Measurements from ENCODE around the gene GAGE10. TPM values are rescaled to one million over a fixed set of nuclear protein-coding genes. Genes with fewer than 3 reads are reported as not detected.

The GAGE10 gene, protein sequence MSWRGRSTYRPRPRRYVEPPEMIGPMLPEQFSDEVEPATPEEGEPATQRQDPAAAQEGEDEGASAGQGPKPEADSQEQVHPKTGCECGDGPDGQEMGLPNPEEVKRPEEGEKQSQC
- total RNA-seq = not detected in 2 replicates

DNA sequence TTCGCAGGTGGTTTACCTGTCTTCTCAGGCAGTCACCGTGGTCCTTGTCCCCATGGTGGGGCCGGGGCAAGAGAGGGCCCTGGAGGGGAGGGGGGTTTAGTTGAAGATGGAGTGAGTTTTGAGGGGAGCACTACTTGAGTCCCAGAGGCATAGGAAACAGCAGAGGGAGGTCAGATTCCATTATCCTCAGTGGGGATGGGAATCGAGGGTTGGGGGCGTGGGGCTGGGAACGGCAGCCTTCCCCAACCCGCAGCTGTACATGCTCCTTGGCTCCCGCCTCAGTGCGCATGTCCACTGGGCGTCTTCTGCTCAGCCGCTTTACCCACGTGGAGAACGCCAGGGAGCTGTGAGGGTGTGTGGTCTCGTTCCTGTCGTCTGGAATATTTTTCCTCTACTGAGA, at the start of gene GAGE10:
TSS of gene GAGE10 (plus strand) at position 301 of the 400 bp plus-strand sequence. CDS start 1,214 bp downstream, outside the sequence.

DNA sequence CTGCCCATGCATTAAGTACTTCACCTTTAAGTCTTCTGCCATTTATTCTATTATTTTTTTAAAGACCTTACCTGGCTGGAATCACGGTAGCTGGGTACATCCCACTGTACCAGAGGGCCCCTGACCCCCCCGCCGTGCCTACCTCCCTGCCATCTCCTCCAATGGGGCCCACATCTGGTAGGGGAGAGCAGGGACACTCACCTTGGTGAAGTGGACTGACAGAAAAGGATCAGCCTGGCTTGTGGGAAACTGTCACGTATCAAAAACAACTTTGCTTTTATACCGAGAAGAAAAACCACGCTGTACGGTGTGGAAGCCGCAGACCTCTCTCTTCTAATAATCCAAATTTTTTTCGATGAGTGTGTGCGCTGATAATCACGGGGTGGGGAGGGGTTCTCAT, 39.0 kb upstream of the GAGE10 start, which contains the start of gene FOXP3:
TSS of gene FOXP3 (minus strand) at position 251 of the 400 bp plus-strand sequence. CDS start 6,205 bp downstream, outside the sequence.

DNA sequence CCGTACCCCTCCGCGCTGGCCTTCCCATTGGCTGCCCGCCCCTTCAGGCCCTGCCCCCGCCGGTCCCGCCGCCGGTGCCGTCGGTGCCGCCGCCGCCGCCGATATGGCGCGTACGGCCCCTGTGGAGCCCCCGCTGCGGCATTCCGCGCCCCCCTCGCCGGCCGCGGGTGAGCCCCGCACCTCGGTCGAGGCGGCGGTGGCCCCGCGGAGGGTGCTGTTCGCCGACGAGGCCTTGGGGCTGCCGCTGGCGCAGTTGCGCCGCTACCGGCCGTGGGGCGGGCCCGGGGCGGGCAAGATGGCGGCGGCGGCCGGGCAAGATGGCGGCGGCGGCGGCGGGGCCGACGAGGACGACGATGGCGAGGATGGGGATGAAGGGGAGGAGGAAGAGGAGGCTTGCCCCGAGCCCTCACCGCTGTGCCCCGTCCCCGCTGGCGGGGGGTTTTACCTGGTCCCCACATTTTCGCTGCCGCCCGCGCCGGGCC, 33.6 kb upstream of the GAGE10 start, which contains the start of gene PPP1R3F:
TSS of gene PPP1R3F (plus strand) at position 27 of the 482 bp plus-strand sequence. CDS start at position 104, 77 bp downstream.

DNA sequence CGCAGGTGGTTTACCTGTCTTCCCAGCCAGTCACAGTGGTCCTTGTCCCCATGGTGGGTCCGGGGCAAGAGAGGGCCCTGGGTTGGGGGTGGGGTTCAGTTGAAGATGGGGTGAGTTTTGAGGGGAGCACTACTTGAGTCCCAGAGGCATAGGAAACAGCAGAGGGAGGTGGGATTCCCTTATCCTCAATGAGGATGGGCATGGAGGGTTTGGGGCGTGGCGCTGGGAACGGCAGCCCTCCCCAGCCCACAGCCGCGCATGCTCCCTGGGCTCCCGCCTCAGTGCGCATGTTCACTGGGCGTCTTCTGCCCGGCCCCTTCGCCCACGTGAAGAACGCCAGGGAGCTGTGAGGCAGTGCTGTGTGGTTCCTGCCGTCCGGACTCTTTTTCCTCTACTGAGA, 18.3 kb downstream of the GAGE10 start, which contains the start of gene GAGE12J:
TSS of gene GAGE12J (plus strand) at position 301 of the 400 bp plus-strand sequence. CDS start 1,157 bp downstream, outside the sequence.

DNA sequence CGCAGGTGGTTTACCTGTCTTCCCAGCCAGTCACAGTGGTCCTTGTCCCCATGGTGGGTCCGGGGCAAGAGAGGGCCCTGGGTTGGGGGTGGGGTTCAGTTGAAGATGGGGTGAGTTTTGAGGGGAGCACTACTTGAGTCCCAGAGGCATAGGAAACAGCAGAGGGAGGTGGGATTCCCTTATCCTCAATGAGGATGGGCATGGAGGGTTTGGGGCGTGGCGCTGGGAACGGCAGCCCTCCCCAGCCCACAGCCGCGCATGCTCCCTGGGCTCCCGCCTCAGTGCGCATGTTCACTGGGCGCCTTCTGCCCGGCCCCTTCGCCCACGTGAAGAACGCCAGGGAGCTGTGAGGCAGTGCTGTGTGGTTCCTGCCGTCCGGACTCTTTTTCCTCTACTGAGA, 27.8 kb downstream of the GAGE10 start, which contains the start of gene GAGE13:
TSS of gene GAGE13 (plus strand) at position 301 of the 400 bp plus-strand sequence. CDS start 1,156 bp downstream, outside the sequence.

Other genes starting within 250 kb of the GAGE10 start
- gene CCDC120, start 244.6 kb upstream of the GAGE10 start, total RNA-seq = 0.45 and 1.1 TPM in 2 replicates
- 3.2 and 4.8 TPM in 2 replicates for gene PRAF2, start 229.6 kb upstream of the GAGE10 start, total RNA-seq
- gene WDR45, start 223.8 kb upstream of the GAGE10 start, total RNA-seq = 15.9 and 26.7 TPM in 2 replicates
- gene GPKOW, start 179.9 kb upstream of the GAGE10 start, total RNA-seq = 22.9 and 25.8 TPM in 2 replicates
- gene MAGIX, start 140.9 kb upstream of the GAGE10 start, total RNA-seq = 0.27 and 1.0 TPM in 2 replicates
- gene PLP2, start 131.7 kb upstream of the GAGE10 start, total RNA-seq = 19.7 and 22.5 TPM in 2 replicates
- gene PRICKLE3, start 117.3 kb upstream of the GAGE10 start, total RNA-seq = 3.4 and 6.5 TPM in 2 replicates
- 0.09 and 0.28 TPM in 2 replicates for gene SYP, start 103.5 kb upstream of the GAGE10 start, total RNA-seq
- gene CACNA1F, start 70.3 kb upstream of the GAGE10 start, total RNA-seq = under 0.01 TPM in 1 of 2 replicates, not detected in the other
- 8.9 and 9.6 TPM in 2 replicates for gene CCDC22, start 68.2 kb upstream of the GAGE10 start, total RNA-seq
- gene FOXP3, start 38.9 kb upstream of the GAGE10 start, total RNA-seq = not detected in 2 replicates
- 1.5 and 8.1 TPM in 2 replicates for gene PPP1R3F, start 33.9 kb upstream of the GAGE10 start, total RNA-seq
- gene GAGE12J, start 18.4 kb downstream of the GAGE10 start, total RNA-seq = not detected in 2 replicates
- not detected in 2 replicates for gene GAGE13, start 27.9 kb downstream of the GAGE10 start, total RNA-seq
- gene GAGE12C, start 228.5 kb downstream of the GAGE10 start, total RNA-seq = not detected in 2 replicates
- gene GAGE12D, start 238.1 kb downstream of the GAGE10 start, total RNA-seq = not detected in 2 replicates
- not detected in 2 replicates for gene GAGE12E, start 247.6 kb downstream of the GAGE10 start, total RNA-seq

All from endothelial cell of coronary artery (primary cell).